Mononuclear cell (primary cell): ENCODE results near the gene CACNA2D3. TPM values are rescaled to one million over a fixed set of nuclear protein-coding genes. Genes with fewer than 3 reads are reported as not detected.

Source experiments
- H3K27me3 ChIP-seq: 2 replicates; pipeline ENCODE4 v1.6.0; 2011; ENCODE audit warnings: low read length, control low read depth; ENCODE audit not compliant: insufficient read depth
- H3K4me1 ChIP-seq: 2 replicates; pipeline ENCODE4 v1.5.1; 2011; ENCODE audit warnings: mild to moderate bottlenecking, low read length, control low read depth; ENCODE audit not compliant: insufficient read depth
- H3K4me3 ChIP-seq: 2 replicates; pipeline ENCODE4 v1.5.1; 2011; ENCODE audit warnings: mild to moderate bottlenecking, low read length, moderate library complexity
- H3K9me3 ChIP-seq: 2 replicates; pipeline ENCODE4 v1.5.1; 2011; ENCODE audit warnings: low read depth, mild to moderate bottlenecking, control low read depth, low read length
- total RNA-seq: library from RNA; depleted of rRNA; stranded (reverse); fragments of >200 nt; gene quantifications from one replicate; pipeline ENCODE4 v1.2.3, GENCODE V29; 2012

CACNA2D3 gene
- total RNA-seq, 1 donor: 2.0 TPM

- no peak overlapping the region for H3K4me3 ChIP-seq
- H3K27me3 ChIP-seq: no peaks in the 10 kb centered on the region
- H3K9me3 ChIP-seq: no peaks in the 10 kb centered on the region
- H3K4me1 ChIP-seq: no peaks in the 10 kb centered on the region
These were observed 721.0 kb downstream of the CACNA2D3 start for GRCh38 chr3:54843352-54843751.

- Histone ChIP-seq H3K9me3 (no peaks in the 10 kb centered on the region), H3K27me3 (no peaks in the 10 kb centered on the region), H3K4me3 (no peak overlapping the region), H3K4me1 (no peaks in the 10 kb centered on the region)
These were observed 721.9 kb downstream of the CACNA2D3 start for GRCh38 chr3:54844211-54844610.

DNA sequence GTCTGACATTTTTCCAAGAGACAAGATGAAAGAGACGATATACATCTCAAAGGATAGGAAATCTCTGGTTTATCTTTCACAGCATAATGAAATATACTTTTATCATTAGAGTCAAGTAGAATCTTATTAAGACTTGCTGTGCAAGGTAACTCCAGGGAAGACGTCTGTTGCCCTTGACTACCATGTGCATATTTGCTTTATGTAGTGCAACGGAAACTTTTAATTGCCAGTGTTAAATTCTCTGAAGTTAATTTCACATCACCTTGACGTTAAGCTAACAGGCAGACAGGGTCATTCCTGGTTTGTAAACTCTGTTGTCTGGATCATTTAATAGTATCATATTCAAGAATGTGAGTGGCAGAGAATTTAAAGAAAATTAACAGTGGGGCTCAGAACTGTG, 722.7 kb downstream of the CACNA2D3 start:
- Histone ChIP-seq H3K9me3 (no peaks in the 10 kb centered on the region), H3K27me3 (no peaks in the 10 kb centered on the region), H3K4me1 (no peaks in the 10 kb centered on the region), H3K4me3 (no peak overlapping the region)

DNA sequence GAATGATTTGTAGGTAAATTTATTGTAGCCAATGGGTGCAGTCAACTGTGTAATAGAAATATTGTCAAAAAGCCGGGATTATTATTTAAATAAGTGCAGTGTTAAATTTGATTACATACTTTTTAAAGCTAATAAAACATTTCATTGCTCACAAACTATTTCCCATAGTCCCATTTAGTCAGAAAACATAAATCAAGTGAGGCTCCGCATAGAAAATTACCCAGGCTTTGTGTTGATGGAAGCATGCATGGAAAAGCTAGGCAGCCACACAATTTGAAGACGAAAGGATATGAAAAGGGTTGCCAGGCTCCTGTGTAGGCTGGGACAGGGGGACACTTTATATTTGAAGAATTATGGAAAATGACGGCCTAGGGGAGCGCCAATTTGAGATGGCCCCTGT, 723.2 kb downstream of the CACNA2D3 start:
- Histone ChIP-seq H3K9me3 (no peaks in the 10 kb centered on the region), H3K4me3 (no peak overlapping the region), H3K4me1 (no peaks in the 10 kb centered on the region), H3K27me3 (no peaks in the 10 kb centered on the region)

DNA sequence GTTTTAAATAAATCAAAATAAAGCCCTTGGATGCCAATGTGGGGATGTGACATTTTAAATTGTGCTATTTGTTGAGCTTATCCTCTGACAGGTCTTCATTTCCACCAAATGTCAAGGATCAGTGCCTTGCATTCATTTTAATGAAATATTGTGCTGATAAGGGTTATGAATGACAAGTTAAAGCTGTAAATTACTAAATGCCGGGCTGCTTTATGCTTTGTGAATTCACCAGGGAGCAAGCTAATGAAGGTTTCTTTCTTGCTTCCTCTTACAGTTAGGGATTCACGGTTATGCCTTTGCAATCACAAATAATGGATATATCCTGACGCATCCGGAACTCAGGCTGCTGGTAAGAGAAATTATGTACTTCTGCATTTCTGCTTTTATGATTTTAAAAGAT, 723.8 kb downstream of the CACNA2D3 start:
- no peak overlapping the region for H3K4me3 ChIP-seq
- no peaks in the 10 kb centered on the region for H3K9me3 ChIP-seq
- H3K27me3 ChIP-seq: no peaks in the 10 kb centered on the region
- no peaks in the 10 kb centered on the region for H3K4me1 ChIP-seq

GRCh38 chr3:54847361-54847760, 725.0 kb downstream of the CACNA2D3 start:
- Histone ChIP-seq H3K4me3 (no peak overlapping the region), H3K9me3 (no peaks in the 10 kb centered on the region), H3K4me1 (no peaks in the 10 kb centered on the region), H3K27me3 (no peaks in the 10 kb centered on the region)

DNA sequence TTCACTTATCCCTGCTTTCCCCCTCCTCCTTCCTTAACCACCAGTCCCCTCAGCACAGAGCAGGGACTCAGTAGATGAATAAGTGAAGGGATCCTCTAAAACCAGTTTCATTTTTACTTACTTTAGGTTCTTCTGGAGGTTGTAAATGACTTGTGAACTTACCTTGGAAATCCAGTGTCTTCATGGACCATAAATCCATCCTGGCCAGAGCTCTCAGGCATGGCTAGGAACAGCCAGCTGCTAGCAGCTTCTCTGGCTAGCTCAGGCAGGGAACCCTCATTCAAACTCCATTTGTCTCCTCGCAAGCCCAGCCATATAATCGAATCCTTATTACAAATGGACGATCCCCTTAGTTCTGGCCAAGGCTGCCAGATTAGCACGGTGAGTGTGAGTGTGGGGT, 727.0 kb downstream of the CACNA2D3 start:
- no peaks in the 10 kb centered on the region for H3K9me3 ChIP-seq
- no peaks in the 10 kb centered on the region for H3K27me3 ChIP-seq
- no peak overlapping the region for H3K4me3 ChIP-seq
- no peaks in the 10 kb centered on the region for H3K4me1 ChIP-seq

DNA sequence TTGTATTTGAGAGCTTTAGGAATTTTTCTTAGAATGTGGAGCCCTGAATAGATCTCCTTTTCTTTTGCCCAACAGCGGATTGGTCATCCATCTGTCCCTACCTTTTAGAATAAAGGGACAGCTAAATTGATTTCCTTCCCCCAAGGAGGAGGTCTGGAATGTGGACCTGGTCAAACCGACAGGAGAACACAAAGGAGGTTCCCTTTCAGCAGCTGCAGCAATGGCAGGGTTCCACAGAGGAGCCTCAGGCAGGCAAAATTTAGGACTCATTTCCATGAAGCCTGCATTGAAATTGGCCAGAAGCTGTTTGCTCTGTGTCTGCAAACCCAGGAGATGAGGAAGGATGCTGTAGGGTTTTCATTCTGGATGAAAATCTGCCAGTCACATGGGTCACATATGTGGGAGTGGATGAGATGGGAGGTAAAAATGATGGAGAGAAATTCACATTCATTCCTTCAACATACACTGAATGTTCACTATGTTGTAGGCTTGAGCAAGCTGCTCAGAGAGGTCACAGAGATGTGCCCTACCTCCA, 728.2 kb downstream of the CACNA2D3 start:
- Histone ChIP-seq H3K27me3 (no peaks in the 10 kb centered on the region), H3K4me3 (no peak overlapping the region), H3K4me1 (no peaks in the 10 kb centered on the region), H3K9me3 (no peaks in the 10 kb centered on the region)

GRCh38 chr3:54853573-54854404, 731.4 kb downstream of the CACNA2D3 start:
- Histone ChIP-seq H3K4me3 (no peak overlapping the region), H3K4me1 (no peaks in the 10 kb centered on the region), H3K9me3 (no peaks in the 10 kb centered on the region), H3K27me3 (no peaks in the 10 kb centered on the region)

DNA sequence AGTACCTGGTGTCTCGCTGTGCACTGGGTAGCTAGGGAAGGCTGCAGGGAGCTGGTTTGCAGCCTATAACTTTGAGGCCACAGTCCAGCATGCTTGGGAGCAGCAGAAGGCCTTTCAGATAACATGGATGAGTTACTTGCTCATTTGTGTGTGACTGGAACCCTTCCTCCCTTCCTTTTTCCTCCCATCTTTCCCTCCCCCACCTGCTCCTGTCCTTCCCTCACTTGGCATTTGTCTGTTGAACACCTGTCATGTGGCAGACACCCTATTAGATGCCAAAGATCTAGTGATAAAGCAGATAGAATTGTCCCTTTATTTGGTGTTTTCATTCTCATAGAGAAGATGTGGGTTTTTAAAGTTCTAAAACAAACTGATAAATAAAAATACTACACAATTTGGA, 733.9 kb downstream of the CACNA2D3 start:
- Histone ChIP-seq H3K4me3 (no peak overlapping the region), H3K27me3 (no peaks in the 10 kb centered on the region), H3K4me1 (no peaks in the 10 kb centered on the region), H3K9me3 (no peaks in the 10 kb centered on the region)

DNA sequence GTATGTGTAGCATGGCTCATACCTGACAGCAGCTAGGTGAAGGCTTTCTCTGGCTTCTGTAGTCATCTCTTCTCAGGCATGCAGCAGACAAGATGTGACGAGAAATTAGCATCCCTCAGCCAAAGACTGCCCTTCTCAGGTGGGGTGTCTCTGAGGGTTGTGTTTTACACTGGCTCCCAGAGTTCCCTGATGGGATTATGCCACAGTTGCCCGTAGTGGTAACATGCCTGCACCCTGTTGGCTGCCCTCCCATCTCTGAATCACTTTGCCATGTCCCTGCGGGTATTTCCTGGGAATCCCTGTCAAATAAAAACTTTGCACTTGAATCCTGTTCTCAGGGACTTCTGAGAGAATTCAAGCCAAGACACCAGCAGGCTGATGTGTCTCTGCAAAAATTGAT, 735.0 kb downstream of the CACNA2D3 start:
- Histone ChIP-seq H3K4me1 (no peaks in the 10 kb centered on the region), H3K4me3 (no peak overlapping the region), H3K27me3 (no peaks in the 10 kb centered on the region), H3K9me3 (no peaks in the 10 kb centered on the region)

GRCh38 chr3:54858093-54858785, 735.9 kb downstream of the CACNA2D3 start:
- Histone ChIP-seq H3K4me3 (no peak overlapping the region), H3K9me3 (no peaks in the 10 kb centered on the region), H3K4me1 (no peaks in the 10 kb centered on the region), H3K27me3 (no peaks in the 10 kb centered on the region)

- Histone ChIP-seq H3K4me3 (no peak overlapping the region), H3K4me1 (no peaks in the 10 kb centered on the region)
These were observed 736.8 kb downstream of the CACNA2D3 start for GRCh38 chr3:54859184-54859583.

DNA sequence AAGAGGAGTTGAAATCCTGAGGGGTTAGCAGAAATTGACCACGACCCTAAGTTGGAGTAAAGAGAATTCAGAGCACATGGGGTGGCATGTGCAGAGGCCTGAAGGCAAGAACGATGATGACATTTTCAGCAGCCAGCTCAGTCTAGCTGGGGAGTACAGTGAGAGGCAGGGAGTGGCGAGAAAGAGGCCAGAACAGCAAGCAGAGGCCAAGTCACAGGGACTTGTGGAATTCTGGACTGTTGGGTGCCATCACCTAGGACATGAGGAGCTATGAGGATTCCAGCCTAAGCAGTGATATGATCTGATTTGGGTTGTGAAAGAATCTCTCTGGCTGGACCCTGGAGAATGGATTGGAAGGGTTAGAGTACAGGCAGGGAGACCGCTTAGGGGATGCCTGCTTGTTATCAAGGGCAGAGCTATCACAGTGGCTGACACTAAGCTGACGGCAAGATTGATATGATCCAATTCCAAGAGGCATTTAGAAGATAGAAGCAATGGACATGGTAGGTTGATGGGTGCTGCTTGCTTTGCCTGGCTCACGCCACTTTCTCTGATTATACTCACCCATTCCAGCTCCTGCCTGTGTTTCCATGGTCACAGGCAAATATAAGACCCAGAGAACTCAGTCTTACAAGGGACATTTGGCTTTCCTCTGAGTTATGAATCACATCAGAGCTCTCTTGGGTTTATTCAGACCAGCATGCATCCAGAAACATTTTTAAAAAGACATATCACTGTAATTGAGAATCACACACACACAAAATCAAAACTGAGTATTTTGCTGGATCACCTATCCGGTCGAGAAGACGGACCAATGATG, 739.1 kb downstream of the CACNA2D3 start:
- H3K9me3 ChIP-seq: no peaks in the 10 kb centered on the region
- H3K27me3 ChIP-seq: no peaks in the 10 kb centered on the region
- no peaks in the 10 kb centered on the region for H3K4me1 ChIP-seq
- no peak overlapping the region for H3K4me3 ChIP-seq

More at GRCh38 chr3:54859184-54859583, 736.8 kb downstream of the CACNA2D3 start:
- Histone ChIP-seq H3K27me3 (no peaks in the 10 kb centered on the region), H3K9me3 (no peaks in the 10 kb centered on the region)

DNA sequence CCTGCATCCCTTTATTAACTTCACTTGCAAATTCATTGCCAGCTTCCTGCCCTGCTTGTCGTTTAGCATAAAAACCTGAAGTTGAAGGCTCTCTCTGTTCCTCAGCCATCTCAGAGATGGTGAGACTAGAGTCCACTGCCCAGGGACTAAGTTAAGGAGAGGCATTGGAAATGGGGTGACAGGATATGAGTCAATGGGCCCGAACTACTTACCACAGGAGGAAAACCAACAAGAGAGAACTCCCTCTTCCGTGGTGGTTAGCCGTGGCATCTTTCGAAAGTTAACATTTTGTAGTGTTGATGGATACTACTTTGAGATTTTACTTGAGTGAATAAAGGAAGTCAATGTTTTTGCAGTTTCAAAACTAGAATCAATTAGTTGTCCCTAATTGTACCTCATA, 740.2 kb downstream of the CACNA2D3 start:
- Histone ChIP-seq H3K4me3 (no peak overlapping the region), H3K27me3 (no peaks in the 10 kb centered on the region), H3K9me3 (no peaks in the 10 kb centered on the region), H3K4me1 (no peaks in the 10 kb centered on the region)
